Astrocyte of the spinal cord (primary cell): ENCODE measurements around the gene ICOS.
"Not testable (repeated sequence)": the region's sequence is repeated elsewhere in the genome, so short reads cannot be mapped to it uniquely, and the experiment has no call there.

Experiments
- DNase-seq: peaks from one replicate; pipeline ENCODE4 v3.0.0; 2011; ENCODE audit warnings: low read depth, low spot score
- H3K4me3 ChIP-seq: 2 replicates; pipeline ENCODE4 v1.5.1; 2011; ENCODE audit warnings: low read depth, mild to moderate bottlenecking, low read length, moderate library complexity
- in situ Hi-C: cut with HindIII; loops from 2 replicates; pipeline ENCODE4 v1.10.0; 2017; ENCODE audit warnings: low sequenced_read_pairs
- TF ChIP-seq, protein P1 (sequence below): IDR thresholded peaks from 2 replicates; pipeline ENCODE4 v1.5.1; 2012; ENCODE audit warnings: low read depth, mild to moderate bottlenecking, low read length, inconsistent platforms

The ICOS gene

DNA sequence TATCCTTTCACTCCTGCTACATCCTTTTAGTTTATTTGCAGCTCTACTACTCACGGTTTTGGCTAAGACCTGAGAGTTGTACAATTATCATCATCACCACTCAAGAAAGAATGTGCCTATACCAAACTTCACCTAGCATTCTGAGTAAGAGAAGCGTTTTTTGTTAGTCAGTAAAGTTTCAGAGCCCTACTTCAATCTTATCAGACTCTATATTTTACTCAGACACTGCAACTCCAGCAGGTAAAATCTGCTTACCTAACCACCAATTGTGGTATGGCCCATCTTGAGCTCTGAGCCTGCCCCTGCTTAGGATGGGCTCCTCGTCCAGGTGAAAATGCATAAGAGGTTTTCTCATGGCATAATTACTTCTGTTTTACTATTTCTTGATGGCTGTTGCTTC is 37.1 kb downstream of the ICOS start:
- no peak overlapping the region for H3K4me3 ChIP-seq
- in situ Hi-C loops: no loop called here
- no peak for DNase-seq
- TF ChIP-seq, protein P1, sequence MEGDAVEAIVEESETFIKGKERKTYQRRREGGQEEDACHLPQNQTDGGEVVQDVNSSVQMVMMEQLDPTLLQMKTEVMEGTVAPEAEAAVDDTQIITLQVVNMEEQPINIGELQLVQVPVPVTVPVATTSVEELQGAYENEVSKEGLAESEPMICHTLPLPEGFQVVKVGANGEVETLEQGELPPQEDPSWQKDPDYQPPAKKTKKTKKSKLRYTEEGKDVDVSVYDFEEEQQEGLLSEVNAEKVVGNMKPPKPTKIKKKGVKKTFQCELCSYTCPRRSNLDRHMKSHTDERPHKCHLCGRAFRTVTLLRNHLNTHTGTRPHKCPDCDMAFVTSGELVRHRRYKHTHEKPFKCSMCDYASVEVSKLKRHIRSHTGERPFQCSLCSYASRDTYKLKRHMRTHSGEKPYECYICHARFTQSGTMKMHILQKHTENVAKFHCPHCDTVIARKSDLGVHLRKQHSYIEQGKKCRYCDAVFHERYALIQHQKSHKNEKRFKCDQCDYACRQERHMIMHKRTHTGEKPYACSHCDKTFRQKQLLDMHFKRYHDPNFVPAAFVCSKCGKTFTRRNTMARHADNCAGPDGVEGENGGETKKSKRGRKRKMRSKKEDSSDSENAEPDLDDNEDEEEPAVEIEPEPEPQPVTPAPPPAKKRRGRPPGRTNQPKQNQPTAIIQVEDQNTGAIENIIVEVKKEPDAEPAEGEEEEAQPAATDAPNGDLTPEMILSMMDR: no peak

DNA sequence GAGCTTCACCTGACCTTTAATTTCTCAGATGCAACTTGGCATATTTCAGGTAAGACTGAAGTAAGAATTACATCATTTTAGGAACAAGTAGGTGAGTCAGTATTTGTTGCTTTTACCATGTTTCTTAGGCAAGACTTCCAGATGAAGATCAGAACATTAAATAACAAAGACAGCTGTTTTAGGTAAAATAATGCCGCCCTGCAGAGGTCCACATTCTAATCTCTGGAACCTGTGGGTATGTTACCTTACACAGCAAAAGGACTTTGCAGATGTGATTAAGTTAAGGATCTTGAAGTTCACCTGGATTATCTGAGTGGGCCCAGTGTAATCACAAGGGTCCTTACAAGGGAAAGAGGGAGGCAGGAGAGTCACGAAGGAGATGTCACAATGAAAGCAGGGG is 39.3 kb downstream of the ICOS start:
- DNase-seq: no peak
- no peak overlapping the region for H3K4me3 ChIP-seq
- in situ Hi-C loops: no loop called here
- TF ChIP-seq, protein P1: no peak

DNA sequence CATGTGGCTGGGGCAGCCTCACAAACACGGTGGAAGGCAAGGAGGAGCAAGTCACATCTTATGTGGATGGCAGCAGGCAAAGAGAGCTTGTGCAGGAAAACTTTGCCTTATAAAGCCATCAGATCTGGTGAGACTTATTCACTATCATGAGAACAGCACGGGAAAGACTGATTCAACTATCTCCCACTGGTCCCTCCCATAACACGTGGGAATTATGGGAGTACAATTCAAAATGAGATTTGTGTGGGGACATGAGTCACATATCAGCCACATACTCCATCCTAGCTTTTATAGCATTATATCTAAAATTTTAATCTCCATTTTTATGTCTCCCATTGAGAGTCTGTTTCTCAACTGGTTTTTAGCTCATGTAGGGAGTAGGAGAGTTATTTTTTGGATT is 45.7 kb downstream of the ICOS start:
- TF ChIP-seq, protein P1: no peak
- no peak for DNase-seq
- no peak overlapping the region for H3K4me3 ChIP-seq
- in situ Hi-C loops: no loop called here

DNA sequence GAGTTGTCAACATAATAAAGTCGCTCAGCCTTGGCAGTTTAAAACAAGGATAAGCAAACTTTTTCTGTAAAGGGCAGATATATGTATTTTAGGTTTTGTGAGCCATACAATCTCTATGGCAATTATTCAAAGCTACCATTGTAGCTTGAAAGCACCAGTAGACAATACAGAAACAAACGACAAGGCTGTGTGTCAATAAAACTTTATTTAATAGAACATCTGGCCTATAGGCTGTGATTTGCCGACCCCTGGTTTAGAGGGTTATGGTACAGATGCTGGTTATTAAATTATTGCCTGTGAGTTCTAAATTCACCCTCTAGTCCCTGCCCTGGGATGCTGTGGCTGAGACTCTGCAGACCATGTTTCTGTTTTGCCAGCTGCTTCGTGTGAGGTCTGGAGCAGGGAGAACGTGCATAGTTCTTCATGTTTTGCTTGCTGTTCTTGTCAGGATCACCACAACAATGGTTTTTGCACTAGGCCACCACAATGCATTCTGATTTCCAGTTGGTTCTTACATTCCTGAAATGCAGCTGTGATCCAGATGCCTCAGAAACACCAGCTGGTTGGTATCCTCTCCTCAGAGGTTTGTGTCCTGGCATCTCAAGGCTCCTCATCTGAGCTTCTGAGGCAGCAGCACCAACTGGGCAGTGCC is 46.6 kb downstream of the ICOS start:
- H3K4me3 ChIP-seq: no peak overlapping the region
- DNase-seq: no peak
- in situ Hi-C loops: no loop called here
- TF ChIP-seq, protein P1: no peak

DNA sequence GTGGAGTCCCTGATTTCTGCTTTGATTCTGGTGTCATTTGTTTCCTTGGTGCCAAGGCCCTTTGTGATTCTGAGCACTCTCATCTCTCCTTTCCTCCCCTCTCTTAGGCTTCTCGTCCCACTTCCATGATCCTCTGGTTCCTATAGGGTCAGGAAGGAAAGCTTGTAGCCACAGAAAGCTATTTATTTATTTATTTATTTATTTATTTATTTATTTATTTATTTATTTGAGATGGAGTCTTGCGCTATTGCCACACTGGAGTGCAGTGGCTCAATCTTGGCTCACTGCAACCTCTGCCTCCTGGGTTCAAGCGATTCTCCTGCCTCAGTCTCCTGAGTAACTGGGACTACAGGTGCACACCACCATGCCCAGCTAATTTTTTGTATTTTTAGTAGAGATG is 49.4 kb downstream of the ICOS start:
- in situ Hi-C loops, DNase-seq, H3K4me3 ChIP-seq: not testable (repeated sequence)

DNA sequence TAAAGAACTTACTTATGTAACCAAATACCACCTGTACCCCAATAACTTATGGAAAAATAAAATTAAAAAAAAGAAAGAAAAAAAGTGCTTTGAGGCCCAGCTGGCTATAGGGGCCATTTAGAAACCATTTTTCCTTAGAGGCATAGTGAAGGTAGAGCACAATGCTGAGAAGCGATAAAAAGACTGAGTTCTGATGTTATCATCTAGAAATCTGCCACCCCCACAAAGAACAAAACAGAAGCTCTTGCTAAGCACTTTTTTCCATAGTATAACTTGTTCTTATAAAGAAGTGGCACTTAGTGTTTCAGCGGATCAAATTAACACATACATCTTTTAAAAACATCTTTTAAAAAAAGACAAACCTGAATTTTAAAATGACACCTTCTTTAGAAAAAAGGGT is 51.4 kb downstream of the ICOS start:
- in situ Hi-C loops: no loop called here
- TF ChIP-seq, protein P1: no peak
- no peak for DNase-seq
- H3K4me3 ChIP-seq: no peak overlapping the region

DNA sequence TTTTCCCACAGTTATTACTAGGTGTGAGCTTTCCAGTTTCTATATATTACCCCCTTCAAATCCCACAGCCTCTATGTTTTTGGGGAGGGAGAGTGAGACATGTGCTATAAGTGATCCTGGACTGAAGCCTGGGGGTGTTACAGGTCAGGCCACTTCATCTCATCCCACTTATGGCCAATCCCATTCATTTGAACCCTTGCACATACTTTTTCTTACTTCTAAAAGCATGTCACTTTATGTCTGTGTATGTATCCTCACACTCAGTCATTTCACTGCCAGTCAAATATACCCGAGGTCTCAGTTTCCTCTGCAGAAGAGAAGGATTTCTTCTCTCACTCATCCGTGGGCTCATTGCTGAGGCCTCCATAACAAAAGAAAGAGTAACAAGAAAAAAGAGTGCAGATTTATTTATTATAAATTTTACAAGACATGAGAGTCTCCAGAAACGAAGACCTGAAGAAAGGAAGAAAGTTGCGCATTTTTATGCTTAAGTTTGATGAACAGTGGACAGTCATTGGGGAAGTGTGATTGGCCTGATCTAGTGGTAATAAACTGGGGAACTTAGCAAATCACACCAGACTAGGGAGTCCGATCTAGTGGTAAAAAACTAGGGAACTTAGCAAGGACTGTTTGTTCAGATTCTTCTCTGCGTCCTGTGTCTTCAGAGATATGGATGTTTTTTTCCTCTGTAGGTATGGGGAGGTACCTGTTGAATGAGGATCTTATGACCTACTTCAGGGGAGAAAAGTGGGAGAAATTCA is 52.1 kb downstream of the ICOS start:
- no peak overlapping the region for H3K4me3 ChIP-seq
- no peak for DNase-seq
- TF ChIP-seq, protein P1: no peak
- in situ Hi-C loops: no loop called here
